Measurements from ENCODE around the gene APOL1.

DNA sequence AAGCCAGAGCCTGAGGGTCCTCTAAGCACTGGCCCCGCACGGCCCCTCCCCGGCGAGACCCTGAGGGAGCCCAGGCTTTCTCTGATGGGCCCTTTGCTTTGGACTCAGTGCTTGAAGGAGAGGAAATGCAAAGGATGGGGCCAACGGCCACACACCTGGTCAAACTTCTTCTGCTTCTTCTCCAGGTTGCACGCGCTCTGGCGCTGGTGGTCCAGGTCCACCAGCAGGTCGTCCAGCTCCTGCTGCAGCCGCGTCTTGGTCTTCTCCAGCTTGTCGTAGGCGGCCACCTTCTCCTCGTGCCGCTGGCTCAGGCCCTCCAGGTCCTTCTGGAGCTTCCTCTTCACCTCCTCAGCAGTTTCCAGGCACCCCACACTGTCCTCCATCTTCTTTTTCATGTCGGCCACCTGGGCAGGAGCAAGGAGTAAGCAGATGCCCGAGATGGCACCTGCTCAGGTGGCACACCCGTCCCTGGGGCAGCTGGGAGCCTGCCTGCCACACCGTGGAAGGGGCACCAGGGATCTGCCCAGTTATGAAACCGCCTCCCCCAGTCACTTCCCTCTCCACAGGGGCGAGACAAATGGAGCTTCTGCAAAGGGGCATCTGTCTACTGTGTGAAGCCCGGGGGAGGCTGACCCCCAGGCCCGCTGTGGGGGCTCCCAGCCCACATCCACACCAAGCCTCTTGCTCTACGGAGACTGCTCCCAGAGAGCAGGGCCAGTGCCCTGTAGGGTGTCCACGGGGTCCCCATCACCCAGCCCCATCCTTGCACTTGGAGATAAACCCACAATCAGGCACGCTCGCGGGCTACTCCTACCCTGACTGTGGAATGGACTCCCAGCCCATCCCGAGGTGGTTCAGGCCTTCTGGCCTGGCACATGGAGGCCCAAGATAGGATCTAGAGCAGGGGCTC is 39.2 kb downstream of the APOL1 start:
- TF ChIP-seq YY1 (IDR thresholded peaks at IDR 0.05; ENCODE audit: extremely low read depth, insufficient replicate concordance, low read depth, low read length) (no peak), POLR2A (IDR thresholded peaks at IDR 0.05; ENCODE audit: borderline replicate concordance, extremely low read depth, insufficient read depth, insufficient read length) (no peak), CEBPB (IDR thresholded peaks at IDR 0.05; ENCODE audit: low read depth) (no peak), CTCF (IDR thresholded peaks at IDR 0.05 in 2 of 3, conservative IDR thresholded peaks at IDR 0.05 in 1 of 3; ENCODE audit: borderline replicate concordance in 1 of 3, insufficient read depth in 1 of 3, low read depth in 2 of 3, low read length in 2 of 3) (no peak), RAD21 (IDR thresholded peaks at IDR 0.05; ENCODE audit: low read depth) (no peak), EGR1 (IDR thresholded peaks at IDR 0.05; ENCODE audit: low read depth) (no peak), JUND (IDR thresholded peaks at IDR 0.05) (no peak), POLR2AphosphoS5 (IDR thresholded peaks at IDR 0.05; ENCODE audit: low read depth, low read length) (no peak), SIN3A (IDR thresholded peaks at IDR 0.05; ENCODE audit: low read depth) (no peak), EZH2 (IDR thresholded peaks at IDR 0.05) (no peak), SRF (IDR thresholded peaks at IDR 0.05; ENCODE audit: low read depth) (no peak), FOSL1 (IDR thresholded peaks at IDR 0.05; ENCODE audit: low read depth) (no peak), CBX3 (IDR thresholded peaks at IDR 0.05; ENCODE audit: low read depth) (no peak)

Measured in HCT116 (cell line).